Tibial nerve (tissue), 4 donors: ENCODE data around the gene SMYD3. TPM values are rescaled to one million over a fixed set of nuclear protein-coding genes. Genes with fewer than 3 reads are reported as not detected.

Experiments used
- DNase-seq, 2 donors: peaks; one replicate each; pipeline ENCODE4 v3.0.0-alpha.2; 2019; ENCODE audit warnings: low spot score in 2 of 2
- H3K27ac ChIP-seq, 4 donors: fragments of 200-600 bp; sonication (generic) in 3 of 4; one replicate each; pipeline ENCODE4 v1.5.1; 2017 to 2019; ENCODE audit warnings: mild to moderate bottlenecking in 1 of 4
- H3K27me3 ChIP-seq, 2 donors: fragments of 200-600 bp; sonication (generic) in 1 of 2; one replicate each; pipeline versions ENCODE4 v1.5.1 to v1.6.0; 2017 to 2019
- H3K36me3 ChIP-seq, 3 donors: fragments of 200-600 bp; sonication (generic); one replicate each; pipeline ENCODE4 v1.5.1; 2018 to 2019
- H3K4me1 ChIP-seq, 4 donors: fragments of 200-600 bp; sonication (generic) in 3 of 4; one replicate each; pipeline ENCODE4 v1.5.1; 2017 to 2019
- H3K4me3 ChIP-seq, 4 donors: fragments of 200-600 bp; sonication (generic) in 3 of 4; one replicate each; pipeline ENCODE4 v1.5.1; 2017 to 2019; ENCODE audit warnings: mild to moderate bottlenecking in 1 of 4, moderate library complexity in 1 of 4
- H3K9me3 ChIP-seq, 4 donors: fragments of 200-600 bp; sonication (generic) in 3 of 4; one replicate each; pipeline ENCODE4 v1.5.1; 2017 to 2019
- CTCF ChIP-seq, 5 experiments: fragments of 200-600 bp in 3 of 5; fragments of 450-650 bp in 2 of 5; sonication (generic) in 3 of 5; IDR thresholded peaks; one replicate each; pipeline ENCODE4 v1.5.1; 2016 to 2019; ENCODE audit warnings: antibody characterized with exemption in 5 of 5, mild to moderate bottlenecking in 3 of 5, moderate library complexity in 2 of 5
- EP300 ChIP-seq, 2 donors: sonication (generic); formaldehyde crosslinking; IDR thresholded peaks; one replicate each; pipeline ENCODE4 v1.6.1; 2017; ENCODE audit warnings: antibody characterized with exemption in 2 of 2, mild to moderate bottlenecking in 1 of 2
- POLR2A ChIP-seq, 2 donors: fragments of 450-650 bp; IDR thresholded peaks; one replicate each; pipeline ENCODE4 v1.6.1; 2017; ENCODE audit warnings: antibody characterized with exemption in 2 of 2, mild to moderate bottlenecking in 2 of 2, moderate library complexity in 2 of 2
- WGBS, 2 donors: methylation state at CpG; one replicate each; pipeline ENCODE4 v1.1.5; 2018; 5-methylcytosine and 5-hydroxymethylcytosine counted together
- total RNA-seq, 4 donors: library from RNA; depleted of rRNA; stranded (reverse); fragments of >200 nt; gene quantifications; one replicate each; pipeline ENCODE4 v1.1.0, GENCODE V29; 2016

The SMYD3 gene
- total RNA-seq, 4 donors from 2014 or later: 22.2 to 30.3 (median 27.0) TPM

GRCh38 chr1:246036175-246036574 is 470.9 kb downstream of the SMYD3 start:
- no peaks in the 10 kb centered on the region for H3K9me3 ChIP-seq
- no peaks in the 10 kb centered on the region for H3K27me3 ChIP-seq
- H3K36me3 ChIP-seq: no peaks in the 10 kb centered on the region
- H3K27ac ChIP-seq: no peak overlapping the region
- 76 to 90% methylated on average over 1 of the region's 1 CpG for WGBS, 2 donors
- DNase-seq: no peak
- H3K4me3 ChIP-seq: no peak overlapping the region
- TF ChIP-seq EP300 (IDR thresholded peaks at IDR 0.05) (no peak), POLR2A (IDR thresholded peaks at IDR 0.05) (no peak), CTCF (IDR thresholded peaks at IDR 0.05) (no peak)
- H3K4me1 ChIP-seq: no peaks in the 10 kb centered on the region

GRCh38 chr1:246035060-246035541 is 472.0 kb downstream of the SMYD3 start:
- TF ChIP-seq EP300 (IDR thresholded peaks at IDR 0.05) (no peak), CTCF (IDR thresholded peaks at IDR 0.05) (no peak), POLR2A (IDR thresholded peaks at IDR 0.05) (no peak)
- H3K4me3 ChIP-seq: no peak overlapping the region
- DNase-seq: no peak
- peaks cover 0 to under 1% (median 0%) of the 10 kb centered on the region in 4 donors for H3K9me3 ChIP-seq
- 53% methylated on average over 11 of the region's 11 CpGs for WGBS, 2 donors
- H3K27ac ChIP-seq: no peak overlapping the region
- no peaks in the 10 kb centered on the region for H3K27me3 ChIP-seq
- H3K4me1 ChIP-seq: no peaks in the 10 kb centered on the region
- H3K36me3 ChIP-seq: no peaks in the 10 kb centered on the region

- WGBS, 2 donors: 88 to 93% methylated on average over 12 of the region's 12 CpGs
- no peaks in the 10 kb centered on the region for H3K4me1 ChIP-seq
- TF ChIP-seq CTCF (IDR thresholded peaks at IDR 0.05) (no peak), POLR2A (IDR thresholded peaks at IDR 0.05) (no peak), EP300 (IDR thresholded peaks at IDR 0.05) (no peak)
- no peak overlapping the region for H3K4me3 ChIP-seq
- H3K9me3 ChIP-seq: peaks cover 0 to 5% (median 0%) of the 10 kb centered on the region in 4 donors
- no peaks in the 10 kb centered on the region for H3K36me3 ChIP-seq
- H3K27ac ChIP-seq: no peak overlapping the region
- H3K27me3 ChIP-seq: no peaks in the 10 kb centered on the region
- no peak for DNase-seq
These were observed 472.4 kb downstream of the SMYD3 start for GRCh38 chr1:246034630-246035029.

- no peak overlapping the region for H3K27ac ChIP-seq
- peaks cover 0 to 15% (median 0%) of the 10 kb centered on the region in 4 donors for H3K9me3 ChIP-seq
- no peaks in the 10 kb centered on the region for H3K36me3 ChIP-seq
- TF ChIP-seq EP300 (IDR thresholded peaks at IDR 0.05) (no peak), CTCF (IDR thresholded peaks at IDR 0.05) (no peak), POLR2A (IDR thresholded peaks at IDR 0.05) (no peak)
- no peaks in the 10 kb centered on the region for H3K4me1 ChIP-seq
- 74 to 79% methylated on average over 1 of the region's 1 CpG for WGBS, 2 donors
- no peak for DNase-seq
- no peaks in the 10 kb centered on the region for H3K27me3 ChIP-seq
- no peak overlapping the region for H3K4me3 ChIP-seq
These were observed 474.1 kb downstream of the SMYD3 start for GRCh38 chr1:246032984-246033383.

- no peak for TF ChIP-seq POLR2A (IDR thresholded peaks at IDR 0.05)
- TF ChIP-seq CTCF (IDR thresholded peaks at IDR 0.05): no peak
- no peak for TF ChIP-seq EP300 (IDR thresholded peaks at IDR 0.05)
- H3K27me3 ChIP-seq: no peaks in the 10 kb centered on the region
These were observed 475.0 kb downstream of the SMYD3 start for GRCh38 chr1:246032031-246032551.

More at GRCh38 chr1:246032031-246032551, 475.0 kb downstream of the SMYD3 start:
- no peak overlapping the region for H3K4me3 ChIP-seq
- DNase-seq: no peak
- H3K4me1 ChIP-seq: no peaks in the 10 kb centered on the region
- peaks cover 0 to 15% (median 0%) of the 10 kb centered on the region in 4 donors for H3K9me3 ChIP-seq
- no peaks in the 10 kb centered on the region for H3K36me3 ChIP-seq
- H3K27ac ChIP-seq: no peak overlapping the region
- WGBS, 2 donors: 67 to 77% methylated on average over 3 of the region's 3 CpGs
